Activated B cell treated with CpG ODN at 0.5 μM for 24 hours (primary cell): ENCODE results near the gene INPP5A. TPM values are rescaled to one million over a fixed set of nuclear protein-coding genes. Genes with fewer than 3 reads are reported as not detected.

Experiments used
- ATAC-seq: fragments of 200-7000 bp; cut with Tn5 transposase; one replicate; pipeline ENCODE4 v1.10.0; 2021; ENCODE audit warnings: low read depth, mild to moderate bottlenecking, moderate library complexity
- CTCF ChIA-PET: fragments of 350-600 bp; sonication (Branson Sonifier 250); formaldehyde crosslinking; loops from one replicate; lab custom pipeline; 2021; ENCODE audit warnings: antibody characterized with exemption; lab: Charles Lee
- POLR2A ChIA-PET: fragments of 350-600 bp; sonication (Branson Sonifier 250); formaldehyde crosslinking; loops from one replicate; lab custom pipeline; 2021; ENCODE audit warnings: antibody characterized with exemption; lab: Charles Lee
- DNase-seq: peaks from one replicate; pipeline ENCODE4 v3.0.0; 2022
- H3K27ac Mint-ChIP-seq: one replicate; pipeline ENCODE4 v1.8.0; 2020; ENCODE audit warnings: mixed read lengths
- H3K27me3 Mint-ChIP-seq: one replicate; pipeline ENCODE4 v1.8.0; 2021; ENCODE audit warnings: mixed read lengths
- H3K36me3 Mint-ChIP-seq: one replicate; pipeline ENCODE4 v1.8.0; 2021; ENCODE audit warnings: low read depth, mixed read lengths
- H3K4me1 Mint-ChIP-seq: one replicate; pipeline ENCODE4 v1.8.0; 2021; ENCODE audit warnings: mixed read lengths
- H3K4me3 Mint-ChIP-seq: one replicate; pipeline ENCODE4 v1.8.0; 2020; ENCODE audit warnings: mild to moderate bottlenecking, mixed read lengths
- H3K9me3 Mint-ChIP-seq: one replicate; pipeline ENCODE4 v1.8.0; 2020; ENCODE audit warnings: mixed read lengths
- intact Hi-C: fragments of 100-400 bp; cut with micrococcal nuclease; formaldehyde crosslinking; loops from one replicate; pipeline ENCODE4 v1.15.1; 2024
- total RNA-seq: library from RNA; stranded (reverse); gene quantifications from 2 replicates; pipeline ENCODE4 v1.2.3, GENCODE V29; 2022
- TF ChIP-seq, protein P1 (sequence below): fragments of 200-600 bp; IDR thresholded peaks from one replicate; pipeline ENCODE4 v1.8.0; 2022; ENCODE audit warnings: antibody characterized with exemption, mild to moderate bottlenecking

Gene INPP5A
- total RNA-seq, 1 donor from 2014 or later: 24.9 TPM

DNA sequence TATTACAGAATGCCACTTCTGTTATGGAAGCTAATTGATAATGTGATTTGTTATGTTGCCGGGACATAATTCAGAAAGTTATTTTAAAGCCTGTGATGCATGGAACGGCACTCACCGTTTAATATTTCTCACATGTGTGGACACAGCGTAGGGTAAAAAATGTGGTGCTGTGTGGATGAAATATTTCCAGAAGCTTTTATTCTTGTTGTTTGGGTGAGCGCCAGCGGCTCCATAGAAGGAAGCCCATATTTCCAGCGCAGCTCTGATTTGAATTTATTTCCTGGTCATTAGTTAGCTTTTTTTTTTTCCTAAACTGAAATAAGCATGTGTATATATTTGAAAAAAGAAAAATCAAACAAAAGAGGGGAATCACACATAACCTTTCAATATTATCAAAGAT is 268.5 kb downstream of the INPP5A start:
- H3K4me1 Mint-ChIP-seq: no peaks in the 10 kb centered on the region
- CTCF ChIA-PET: no interaction called here
- intact Hi-C loops: no loop called here
- DNase-seq: no peak
- no peak for ATAC-seq
- no peak overlapping the region for H3K4me3 Mint-ChIP-seq
- no peak overlapping the region for H3K27ac Mint-ChIP-seq
- H3K27me3 Mint-ChIP-seq: no peaks in the 10 kb centered on the region
- POLR2A ChIA-PET: no interaction called here
- TF ChIP-seq, protein P1, sequence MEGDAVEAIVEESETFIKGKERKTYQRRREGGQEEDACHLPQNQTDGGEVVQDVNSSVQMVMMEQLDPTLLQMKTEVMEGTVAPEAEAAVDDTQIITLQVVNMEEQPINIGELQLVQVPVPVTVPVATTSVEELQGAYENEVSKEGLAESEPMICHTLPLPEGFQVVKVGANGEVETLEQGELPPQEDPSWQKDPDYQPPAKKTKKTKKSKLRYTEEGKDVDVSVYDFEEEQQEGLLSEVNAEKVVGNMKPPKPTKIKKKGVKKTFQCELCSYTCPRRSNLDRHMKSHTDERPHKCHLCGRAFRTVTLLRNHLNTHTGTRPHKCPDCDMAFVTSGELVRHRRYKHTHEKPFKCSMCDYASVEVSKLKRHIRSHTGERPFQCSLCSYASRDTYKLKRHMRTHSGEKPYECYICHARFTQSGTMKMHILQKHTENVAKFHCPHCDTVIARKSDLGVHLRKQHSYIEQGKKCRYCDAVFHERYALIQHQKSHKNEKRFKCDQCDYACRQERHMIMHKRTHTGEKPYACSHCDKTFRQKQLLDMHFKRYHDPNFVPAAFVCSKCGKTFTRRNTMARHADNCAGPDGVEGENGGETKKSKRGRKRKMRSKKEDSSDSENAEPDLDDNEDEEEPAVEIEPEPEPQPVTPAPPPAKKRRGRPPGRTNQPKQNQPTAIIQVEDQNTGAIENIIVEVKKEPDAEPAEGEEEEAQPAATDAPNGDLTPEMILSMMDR: no peak
- peaks cover 2% of the 10 kb centered on the region for H3K9me3 Mint-ChIP-seq
- no peaks in the 10 kb centered on the region for H3K36me3 Mint-ChIP-seq

DNA sequence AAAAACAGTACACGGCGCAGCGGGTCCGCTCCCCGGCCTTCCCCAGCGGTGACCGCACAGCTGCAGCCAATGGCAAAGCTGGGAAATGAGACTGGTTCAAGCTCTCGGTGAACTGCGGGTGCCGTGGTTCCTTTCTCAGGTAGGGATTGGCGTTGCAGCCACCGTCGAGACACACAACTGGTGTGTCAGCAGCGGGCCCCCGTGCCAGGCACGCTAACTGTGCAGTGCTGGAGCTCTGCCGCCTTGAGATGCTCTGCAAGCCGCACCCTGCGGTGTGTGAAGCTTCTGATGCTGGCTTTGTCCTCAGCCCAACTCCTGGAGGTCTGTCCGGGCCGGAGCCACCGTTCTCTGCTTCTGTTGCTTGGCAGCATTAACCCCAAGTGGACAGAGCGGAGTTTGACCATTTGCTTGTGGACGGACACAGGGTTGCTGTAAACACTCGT is 269.0 kb downstream of the INPP5A start:
- H3K27ac Mint-ChIP-seq: no peak overlapping the region
- H3K4me1 Mint-ChIP-seq: no peaks in the 10 kb centered on the region
- no peaks in the 10 kb centered on the region for H3K36me3 Mint-ChIP-seq
- POLR2A ChIA-PET: no interaction called here
- ATAC-seq: no peak
- H3K4me3 Mint-ChIP-seq: no peak overlapping the region
- intact Hi-C loops: no loop called here
- CTCF ChIA-PET: no interaction called here
- H3K27me3 Mint-ChIP-seq: no peaks in the 10 kb centered on the region
- no peak for DNase-seq
- TF ChIP-seq, protein P1: no peak
- H3K9me3 Mint-ChIP-seq: peaks cover 2% of the 10 kb centered on the region

DNA sequence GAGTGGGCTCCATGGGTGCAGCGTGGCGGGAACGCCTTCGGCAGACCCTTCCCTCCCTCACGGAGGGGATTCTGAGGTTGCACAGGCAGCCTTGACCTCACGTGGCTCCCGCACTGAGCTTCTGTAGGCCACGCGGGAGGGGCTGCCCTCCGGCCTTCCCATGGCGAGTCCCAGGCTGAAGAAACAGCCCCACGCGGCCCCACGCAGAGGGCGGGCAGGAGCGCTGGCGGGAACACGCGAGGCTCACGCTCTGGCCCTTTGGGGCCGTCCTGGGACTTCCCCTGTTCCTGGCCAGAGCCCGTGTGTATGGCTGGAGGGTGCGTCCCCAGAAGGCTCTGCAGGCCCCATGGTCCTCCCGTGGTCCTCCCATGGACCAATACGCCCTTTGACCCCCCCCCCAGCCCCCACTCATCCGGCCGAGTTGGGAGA is 270.0 kb downstream of the INPP5A start:
- intact Hi-C loops: no loop called here
- no peak for DNase-seq
- H3K27ac Mint-ChIP-seq: no peak overlapping the region
- ChIA-PET CTCF (interaction anchor here (0.5 kb wide), 1 partner anchor 316 kb away, joined by 3 read pairs; no protein-coding TSS in a partner anchor), POLR2A (no interaction called here)
- ATAC-seq: no peak
- H3K4me3 Mint-ChIP-seq: no peak overlapping the region
- H3K4me1 Mint-ChIP-seq: no peaks in the 10 kb centered on the region
- TF ChIP-seq, protein P1: no peak
- H3K9me3 Mint-ChIP-seq: no peaks in the 10 kb centered on the region
- no peaks in the 10 kb centered on the region for H3K36me3 Mint-ChIP-seq
- no peaks in the 10 kb centered on the region for H3K27me3 Mint-ChIP-seq

DNA sequence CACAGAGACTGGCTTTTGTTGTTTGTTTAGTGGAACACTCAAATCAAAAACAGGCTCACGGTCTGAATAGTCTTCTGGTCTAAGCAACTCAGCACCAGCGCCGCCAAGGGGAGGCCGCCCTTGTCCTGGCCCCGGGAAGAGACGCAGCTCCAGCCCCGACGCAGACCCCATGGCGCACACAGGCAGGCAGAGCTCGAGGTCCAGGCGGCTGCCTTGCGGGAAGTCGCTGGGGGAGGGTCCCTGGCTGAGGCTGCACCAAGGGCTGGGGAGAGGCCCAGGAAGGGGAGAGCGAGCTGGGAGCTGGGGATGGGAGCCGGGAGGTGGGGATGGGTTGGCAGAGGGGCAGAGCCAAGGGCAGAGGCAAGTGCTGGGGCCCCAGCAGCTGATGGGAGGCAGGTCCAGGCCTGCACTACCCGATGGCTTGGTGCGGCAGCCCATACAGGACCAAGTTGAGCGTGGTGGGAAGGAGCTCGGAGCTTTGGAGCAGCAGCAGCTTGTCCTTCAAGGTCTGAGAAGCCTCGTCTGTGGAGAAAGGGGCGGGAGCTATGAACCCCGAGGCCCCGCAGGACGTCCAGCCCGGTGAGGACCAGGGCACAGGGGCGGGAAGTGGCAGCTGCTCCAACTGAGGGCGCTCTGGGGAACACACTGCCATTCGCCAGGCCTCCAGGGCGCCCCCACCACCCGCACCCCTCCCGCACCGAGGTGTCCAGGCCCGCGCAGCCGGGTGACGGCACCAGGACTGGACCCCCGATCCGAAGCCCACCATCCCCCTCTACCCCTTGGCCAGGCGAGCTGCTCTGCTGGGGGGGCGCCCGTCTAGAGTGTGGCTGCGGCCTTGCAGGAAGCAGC is 271.0 kb downstream of the INPP5A start:
- intact Hi-C loops: no loop called here
- CTCF ChIA-PET: no interaction called here
- Mint-ChIP-seq H3K4me1 (no peaks in the 10 kb centered on the region), H3K9me3 (no peaks in the 10 kb centered on the region), H3K27me3 (no peaks in the 10 kb centered on the region), H3K4me3 (no peak overlapping the region), H3K36me3 (no peaks in the 10 kb centered on the region), H3K27ac (no peak overlapping the region)
- TF ChIP-seq, protein P1: no peak
- no peak for ATAC-seq
- POLR2A ChIA-PET: no interaction called here
- DNase-seq: no peak

DNA sequence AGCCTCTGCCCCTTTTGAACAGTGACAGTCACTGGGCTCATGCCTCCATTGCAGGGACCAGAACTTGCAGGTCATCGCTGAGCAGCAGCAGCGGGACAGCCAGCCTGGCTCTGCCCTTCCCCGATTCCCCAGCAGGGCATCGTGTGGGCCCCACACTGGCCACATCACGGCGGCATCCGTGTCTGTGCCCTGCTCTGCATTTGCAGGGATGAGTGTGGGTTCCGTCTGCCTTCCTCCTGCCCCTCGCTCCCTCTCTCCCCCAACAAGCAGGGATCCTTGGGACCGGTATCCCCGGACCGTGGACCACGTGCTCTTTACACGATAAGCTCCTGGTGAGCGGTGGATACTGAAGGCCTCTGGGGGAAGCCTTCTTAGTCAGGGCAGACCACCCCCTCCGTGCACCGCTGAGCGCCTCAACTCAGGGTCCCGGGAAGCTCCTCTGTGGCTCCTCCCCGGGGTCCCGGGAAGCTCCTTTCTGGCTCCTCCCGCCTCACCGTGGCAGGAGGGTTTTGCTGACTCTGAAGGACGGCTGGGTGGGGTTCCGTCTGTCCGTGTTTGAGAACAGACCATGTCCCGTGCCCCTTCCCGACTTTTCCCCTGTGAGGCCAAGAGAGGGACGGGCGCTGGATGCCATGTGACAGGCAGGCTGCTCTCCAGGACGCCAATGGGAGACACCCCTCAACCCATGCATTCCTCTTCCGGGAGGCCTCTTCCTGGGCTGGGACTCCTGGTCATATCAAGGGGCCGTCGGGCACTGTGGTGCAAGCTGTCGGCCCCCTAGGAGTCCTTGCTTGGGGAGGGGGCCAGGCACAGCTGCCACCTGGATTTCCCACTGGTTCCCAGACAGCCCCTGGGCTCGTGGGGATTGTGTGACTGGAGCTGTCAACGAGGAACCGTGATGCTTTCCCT is 271.9 kb downstream of the INPP5A start:
- Mint-ChIP-seq H3K27me3 (no peaks in the 10 kb centered on the region), H3K4me1 (no peaks in the 10 kb centered on the region), H3K9me3 (no peaks in the 10 kb centered on the region), H3K36me3 (no peaks in the 10 kb centered on the region), H3K4me3 (no peak overlapping the region), H3K27ac (no peak overlapping the region)
- POLR2A ChIA-PET: no interaction called here
- DNase-seq (no peak), ATAC-seq (no peak)
- CTCF ChIA-PET: no interaction called here
- intact Hi-C loops: no loop called here
- TF ChIP-seq, protein P1: no peak
